GM12878 (cell line): Measurements from ENCODE around the gene LYSMD1. TPM values are rescaled to one million over a fixed set of nuclear protein-coding genes. Genes with fewer than 3 reads are reported as not detected.

Source experiments
- ATAC-seq: fragments of 200-7000 bp; cut with Tn5 transposase; 3 replicates; pipeline ENCODE4 v1.9.1; 2020; ENCODE audit warnings: mild to moderate bottlenecking, moderate library complexity
- BruUV-seq: library from RNA; stranded (reverse); fragments of 400-500 nt; replicated peaks from 2 replicates; lab custom pipeline; 2021; lab: Mats Ljungman, UMichigan
- CTCF ChIA-PET: fragments of 300-600 bp; sonication (Branson Sonifier 250); formaldehyde crosslinking; extraction: SDS; loops from one replicate; lab custom pipeline; 2021; ENCODE audit warnings: inconsistent platforms; lab: Yijun Ruan, JAX
- POLR2A ChIA-PET: fragments of 350-600 bp; formaldehyde crosslinking; extraction: SDS; loops from one replicate; lab custom pipeline; 2021; ENCODE audit warnings: inconsistent platforms; lab: Charles Lee
- RAD21 ChIA-PET: fragments of 300-600 bp; sonication (Branson Sonifier 250); formaldehyde crosslinking; loops from one replicate; lab custom pipeline; 2023; ENCODE audit warnings: antibody characterized with exemption; ENCODE audit not compliant: unreplicated experiment; lab: Charles Lee
- SMC1A ChIA-PET: fragments of 300-600 bp; sonication (Branson Sonifier 250); formaldehyde crosslinking; loops from one replicate; lab custom pipeline; 2023; ENCODE audit not compliant: unreplicated experiment, uncharacterized antibody; lab: Charles Lee
- DNase-seq: peaks from one replicate; pipeline ENCODE4 v3.0.0-alpha.2; 2011; ENCODE audit warnings: low read depth, low spot score
- FAIRE-seq: peaks from 3 replicates; lab custom pipeline; 2011; peaks lifted over from hg19 to GRCh38; lab: Jason Lieb, UNC
- H2AFZ ChIP-seq: 2 replicates; pipeline ENCODE4 v1.6.0; 2011; ENCODE audit warnings: low read depth, low read length, control low read depth; ENCODE audit not compliant: control insufficient read depth
- H3K27ac ChIP-seq: 2 replicates; pipeline ENCODE4 v1.5.1; 2011; ENCODE audit warnings: control low read depth; ENCODE audit not compliant: control insufficient read depth, insufficient read depth
- H3K27me3 ChIP-seq, 2 experiments: replicated peaks in 1 of 2; 2 replicates each; pipeline versions ENCODE4 v1.6.0 to v1.6.1; 2011; ENCODE audit warnings: low read length in 1 of 2; ENCODE audit not compliant: control insufficient read depth in 2 of 2, insufficient read depth in 2 of 2
- H3K36me3 ChIP-seq, 2 experiments: 2 replicates each; pipeline ENCODE4 v1.5.1; 2011; ENCODE audit warnings: low read length in 1 of 2; ENCODE audit not compliant: control insufficient read depth in 2 of 2, insufficient read depth in 2 of 2
- H3K4me1 ChIP-seq: 2 replicates; pipeline ENCODE4 v1.6.1; 2011; ENCODE audit warnings: mild to moderate bottlenecking, low read length, moderate library complexity, mixed read lengths; ENCODE audit not compliant: control insufficient read depth, insufficient read depth
- H3K4me2 ChIP-seq: 2 replicates; pipeline ENCODE4 v1.6.0; 2011; ENCODE audit warnings: control low read depth; ENCODE audit not compliant: control insufficient read depth, insufficient read depth
- H3K4me3 ChIP-seq: fragments of 200-600 bp; sonication (generic); 2 replicates; pipeline ENCODE4 v1.5.1; 2016
- H3K79me2 ChIP-seq: 2 replicates; pipeline ENCODE4 v1.6.0; 2011; ENCODE audit warnings: low read length; ENCODE audit not compliant: control insufficient read depth, insufficient read depth
- H3K9ac ChIP-seq: 2 replicates; pipeline ENCODE4 v1.8.0; 2011; ENCODE audit warnings: low read length, control low read depth, mixed read lengths; ENCODE audit not compliant: control insufficient read depth, insufficient read depth
- H3K9me3 ChIP-seq: replicated peaks from 3 replicates; pipeline ENCODE4 v1.5.1; 2011; ENCODE audit warnings: mild to moderate bottlenecking, low read length; ENCODE audit not compliant: control insufficient read depth, insufficient read depth
- H4K20me1 ChIP-seq: 2 replicates; pipeline ENCODE4 v1.6.0; 2011; ENCODE audit not compliant: control insufficient read depth, insufficient read depth
- EED ChIP-seq: sonication (generic); IDR thresholded peaks from 2 replicates; pipeline ENCODE4 v1.6.1; 2016; ENCODE audit warnings: antibody characterized with exemption, low read depth
- HCFC1 ChIP-seq: fragments of 150-350 bp; IDR thresholded peaks from 2 replicates; pipeline ENCODE4 v1.6.1; 2014; ENCODE audit warnings: low read length
- MEF2B ChIP-seq: fragments of 450-650 bp; IDR thresholded peaks from 2 replicates; pipeline ENCODE4 v1.6.1; 2018; ENCODE audit warnings: mild to moderate bottlenecking, moderate library complexity; ENCODE audit not compliant: partially characterized antibody, poor library complexity, severe bottlenecking
- MTA3 ChIP-seq: IDR thresholded peaks from 2 replicates; pipeline ENCODE4 v1.6.1; 2012; ENCODE audit warnings: low read length, inconsistent platforms, borderline replicate concordance
- TCF12 ChIP-seq: IDR thresholded peaks from 2 replicates; pipeline ENCODE4 v1.6.1; 2011; ENCODE audit warnings: low read depth, mild to moderate bottlenecking, low read length
- ZNF622 ChIP-seq: fragments of 450-650 bp; IDR thresholded peaks from 2 replicates; pipeline ENCODE4 v1.6.1; 2017; ENCODE audit warnings: mild to moderate bottlenecking, inconsistent platforms
- WGBS: methylation state at CpG from one replicate; pipeline ENCODE4 v1.1.6; 2016; ENCODE audit warnings: low lambda C conversion rate; ENCODE audit not compliant: insufficient replicate concordance, insufficient coverage; ENCODE audit errors: missing lambda C conversion rate; 5-methylcytosine and 5-hydroxymethylcytosine counted together
- in situ Hi-C: fragments of 300-500 bp; cut with MboI; formaldehyde crosslinking; loops from 9 replicates; pipeline ENCODE4 v1.14.3; 2018; ENCODE audit warnings: mixed read lengths
- intact Hi-C: fragments of 100-400 bp; cut with micrococcal nuclease; formaldehyde crosslinking; loops from one replicate; pipeline ENCODE4 v1.14.2; 2022; ENCODE audit not compliant: unreplicated experiment
- polyA plus RNA-seq, 11 experiments: library from polyadenylated mRNA; depleted of rRNA in 4 of 11; unstranded in 6 of 11; stranded (reverse) in 5 of 11; fragments of >200 nt; fragmentation: Nextera tagmentation in 4 of 11; fragmentation: Illumina TruSeq in 1 of 11; extraction: Ambion mirVana in 4 of 11; extraction: Trizol in 1 of 11; gene quantifications; 1 replicate in 1 of 11; 2 replicates in 10 of 11; pipeline versions ENCODE4 v1.2.1 to v1.2.3, GENCODE V29; 2011 to 2016; ENCODE audit warnings: inconsistent platforms in 2 of 11, missing spikeins in 2 of 11, low read depth in 1 of 11
- total RNA-seq, 4 experiments: library from RNA; depleted of rRNA in 3 of 4; stranded (reverse); fragments of >200 nt in 3 of 4; fragmentation: Illumina TruSeq in 1 of 4; extraction: Trizol in 1 of 4; gene quantifications; 2 replicates each; pipeline versions ENCODE4 v1.2.1 to v1.2.3, GENCODE V29; 2013 to 2021
- TF ChIP-seq, protein P1 (sequence below): fragments of 450-650 bp; formaldehyde crosslinking; IDR thresholded peaks from 2 replicates; pipeline ENCODE4 v1.4.0; 2020; ENCODE audit warnings: mild to moderate bottlenecking, moderate library complexity

The LYSMD1 gene
- total and polyA plus RNA-seq, 10 of the 15 experiments (the other 5 are each of a cell fraction or from before 2014, with no cell fraction given), result 0.80 to 10.4 (median 6.5) TPM

DNA sequence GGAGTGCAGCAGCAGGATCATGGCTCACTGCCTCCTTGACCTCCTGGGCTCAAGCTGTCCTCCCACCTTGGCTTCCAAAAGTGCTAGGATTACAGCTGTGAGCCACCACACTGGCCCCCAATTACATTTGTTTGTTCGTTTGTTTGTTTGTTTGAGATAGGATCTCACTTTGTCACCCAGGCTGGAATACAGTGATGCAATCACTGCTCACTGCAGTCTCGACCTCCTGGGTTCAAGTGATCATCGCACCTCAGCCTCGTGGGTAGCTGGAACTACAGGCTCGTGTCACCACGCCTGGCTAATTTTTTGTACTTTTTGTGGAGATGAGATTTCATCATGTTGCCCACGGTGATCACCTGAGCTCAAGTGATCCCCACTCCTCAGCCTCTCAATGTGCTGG is 26.3 kb upstream of the LYSMD1 start:
- Histone ChIP-seq H3K36me3 (no peaks in the 10 kb centered on the region), H3K27me3 (no peaks in the 10 kb centered on the region), H3K4me3 (no peak overlapping the region), H3K9me3 (no peaks in the 10 kb centered on the region), H4K20me1 (no peaks in the 10 kb centered on the region), H3K79me2 (peaks cover 23% of the 10 kb centered on the region), H3K4me1 (peaks cover 4% of the 10 kb centered on the region; the same call in 1 of the 2 replicates), H3K4me2 (no peak overlapping the region), H3K27ac (no peak overlapping the region), H2AFZ (no peak overlapping the region), H3K9ac (no peak overlapping the region)
- intact Hi-C loops, result no loop called here
- ChIA-PET CTCF (interaction anchor here (0.8 to 6.3 kb wide), 3 partner anchors 36 to 148 kb away, joined by 3 to 70 read pairs (median 3); partner anchors contain the start of genes PSMD4 and TNFAIP8L2), RAD21 (no interaction called here), POLR2A (interaction anchor here (0.7 kb wide), 1 partner anchor 560 kb away, joined by 3 read pairs; no protein-coding TSS in a partner anchor), SMC1A (interaction anchor here (0.9 kb wide), 1 partner anchor 237 kb away, joined by 3 read pairs; no protein-coding TSS in a partner anchor)
- ATAC-seq (no peak), DNase-seq (no peak), FAIRE-seq (no peak)
- in situ Hi-C loops, result loop anchor here (5.0 kb wide), 1 partner anchor 150 kb away; no protein-coding TSS in a partner anchor
- TF ChIP-seq ZNF622, result no peak
- no peak for TF ChIP-seq MEF2B
- TF ChIP-seq EED, result no peak
- TF ChIP-seq MTA3, result no peak
- TF ChIP-seq HCFC1, result no peak
- no peak for TF ChIP-seq TCF12
- TF ChIP-seq, protein P1, sequence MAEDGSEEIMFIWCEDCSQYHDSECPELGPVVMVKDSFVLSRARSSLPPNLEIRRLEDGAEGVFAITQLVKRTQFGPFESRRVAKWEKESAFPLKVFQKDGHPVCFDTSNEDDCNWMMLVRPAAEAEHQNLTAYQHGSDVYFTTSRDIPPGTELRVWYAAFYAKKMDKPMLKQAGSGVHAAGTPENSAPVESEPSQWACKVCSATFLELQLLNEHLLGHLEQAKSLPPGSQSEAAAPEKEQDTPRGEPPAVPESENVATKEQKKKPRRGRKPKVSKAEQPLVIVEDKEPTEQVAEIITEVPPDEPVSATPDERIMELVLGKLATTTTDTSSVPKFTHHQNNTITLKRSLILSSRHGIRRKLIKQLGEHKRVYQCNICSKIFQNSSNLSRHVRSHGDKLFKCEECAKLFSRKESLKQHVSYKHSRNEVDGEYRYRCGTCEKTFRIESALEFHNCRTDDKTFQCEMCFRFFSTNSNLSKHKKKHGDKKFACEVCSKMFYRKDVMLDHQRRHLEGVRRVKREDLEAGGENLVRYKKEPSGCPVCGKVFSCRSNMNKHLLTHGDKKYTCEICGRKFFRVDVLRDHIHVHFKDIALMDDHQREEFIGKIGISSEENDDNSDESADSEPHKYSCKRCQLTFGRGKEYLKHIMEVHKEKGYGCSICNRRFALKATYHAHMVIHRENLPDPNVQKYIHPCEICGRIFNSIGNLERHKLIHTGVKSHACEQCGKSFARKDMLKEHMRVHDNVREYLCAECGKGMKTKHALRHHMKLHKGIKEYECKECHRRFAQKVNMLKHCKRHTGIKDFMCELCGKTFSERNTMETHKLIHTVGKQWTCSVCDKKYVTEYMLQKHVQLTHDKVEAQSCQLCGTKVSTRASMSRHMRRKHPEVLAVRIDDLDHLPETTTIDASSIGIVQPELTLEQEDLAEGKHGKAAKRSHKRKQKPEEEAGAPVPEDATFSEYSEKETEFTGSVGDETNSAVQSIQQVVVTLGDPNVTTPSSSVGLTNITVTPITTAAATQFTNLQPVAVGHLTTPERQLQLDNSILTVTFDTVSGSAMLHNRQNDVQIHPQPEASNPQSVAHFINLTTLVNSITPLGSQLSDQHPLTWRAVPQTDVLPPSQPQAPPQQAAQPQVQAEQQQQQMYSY (CRISPR knock-in tag), result no peak
- no TSS peak for BruUV-seq
- WGBS, result 54% methylated on average over 7 of the region's 7 CpGs
